RWPE2 (cell line): ENCODE measurements around the gene NANS.
"Not testable (repeated sequence)": the region's sequence is repeated elsewhere in the genome, so short reads cannot be mapped to it uniquely, and the experiment has no call there.

Source experiments
- ATAC-seq: fragments of 200-7000 bp; cut with Tn5 transposase; 3 replicates; pipeline ENCODE4 v1.9.1; 2021; ENCODE audit warnings: low read depth
- DNase-seq: peaks from one replicate; pipeline ENCODE4 v3.0.0-alpha.2; 2020; ENCODE audit warnings: low spot score
- H3K27ac ChIP-seq: fragments of 450-650 bp; 2 replicates; pipeline ENCODE4 v1.5.1; 2017; ENCODE audit warnings: mild to moderate bottlenecking; ENCODE audit not compliant: poor library complexity, severe bottlenecking
- H3K27me3 ChIP-seq: fragments of 250-450 bp; sonication (Bioruptor Pico); 2 replicates; pipeline ENCODE4 v1.5.1; 2021; ENCODE audit warnings: mild to moderate bottlenecking, moderate library complexity; ENCODE audit not compliant: insufficient read depth, poor library complexity, severe bottlenecking
- H3K36me3 ChIP-seq: fragments of 250-450 bp; sonication (Bioruptor Pico); 2 replicates; pipeline ENCODE4 v1.5.1; 2020; ENCODE audit warnings: low read depth, mild to moderate bottlenecking, moderate library complexity
- H3K4me1 ChIP-seq: fragments of 250-450 bp; sonication (Bioruptor Pico); 2 replicates; pipeline ENCODE4 v1.5.1; 2021; ENCODE audit warnings: mild to moderate bottlenecking, moderate library complexity; ENCODE audit not compliant: insufficient read depth, poor library complexity, severe bottlenecking
- H3K4me3 ChIP-seq: fragments of 250-450 bp; sonication (Bioruptor Pico); 2 replicates; pipeline ENCODE4 v1.5.1; 2021; ENCODE audit warnings: mild to moderate bottlenecking, moderate library complexity; ENCODE audit not compliant: severe bottlenecking
- H3K9me3 ChIP-seq: fragments of 250-450 bp; sonication (Bioruptor Pico); 2 replicates; pipeline ENCODE4 v1.5.1; 2021; ENCODE audit warnings: mild to moderate bottlenecking, moderate library complexity; ENCODE audit not compliant: severe bottlenecking
- TF ChIP-seq, protein P1 (sequence below): fragments of 450-650 bp; IDR thresholded peaks from one replicate; pipeline ENCODE4 v1.5.1; 2017; ENCODE audit warnings: mild to moderate bottlenecking, moderate library complexity; ENCODE audit not compliant: poor library complexity, severe bottlenecking

Gene NANS

GRCh38 chr9:98084396-98084795 lies 27.9 kb downstream of the NANS start:
- DNase-seq (no peak), ATAC-seq (no peak)
- peaks cover 11% of the 10 kb centered on the region for H3K4me1 ChIP-seq
- peaks cover 60% of the 10 kb centered on the region for H3K36me3 ChIP-seq
- H3K27ac ChIP-seq: no peak overlapping the region
- H3K4me3 ChIP-seq: no peak overlapping the region
- H3K9me3 ChIP-seq: no peaks in the 10 kb centered on the region
- TF ChIP-seq, protein P1, sequence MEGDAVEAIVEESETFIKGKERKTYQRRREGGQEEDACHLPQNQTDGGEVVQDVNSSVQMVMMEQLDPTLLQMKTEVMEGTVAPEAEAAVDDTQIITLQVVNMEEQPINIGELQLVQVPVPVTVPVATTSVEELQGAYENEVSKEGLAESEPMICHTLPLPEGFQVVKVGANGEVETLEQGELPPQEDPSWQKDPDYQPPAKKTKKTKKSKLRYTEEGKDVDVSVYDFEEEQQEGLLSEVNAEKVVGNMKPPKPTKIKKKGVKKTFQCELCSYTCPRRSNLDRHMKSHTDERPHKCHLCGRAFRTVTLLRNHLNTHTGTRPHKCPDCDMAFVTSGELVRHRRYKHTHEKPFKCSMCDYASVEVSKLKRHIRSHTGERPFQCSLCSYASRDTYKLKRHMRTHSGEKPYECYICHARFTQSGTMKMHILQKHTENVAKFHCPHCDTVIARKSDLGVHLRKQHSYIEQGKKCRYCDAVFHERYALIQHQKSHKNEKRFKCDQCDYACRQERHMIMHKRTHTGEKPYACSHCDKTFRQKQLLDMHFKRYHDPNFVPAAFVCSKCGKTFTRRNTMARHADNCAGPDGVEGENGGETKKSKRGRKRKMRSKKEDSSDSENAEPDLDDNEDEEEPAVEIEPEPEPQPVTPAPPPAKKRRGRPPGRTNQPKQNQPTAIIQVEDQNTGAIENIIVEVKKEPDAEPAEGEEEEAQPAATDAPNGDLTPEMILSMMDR: no peak
- no peaks in the 10 kb centered on the region for H3K27me3 ChIP-seq

DNA sequence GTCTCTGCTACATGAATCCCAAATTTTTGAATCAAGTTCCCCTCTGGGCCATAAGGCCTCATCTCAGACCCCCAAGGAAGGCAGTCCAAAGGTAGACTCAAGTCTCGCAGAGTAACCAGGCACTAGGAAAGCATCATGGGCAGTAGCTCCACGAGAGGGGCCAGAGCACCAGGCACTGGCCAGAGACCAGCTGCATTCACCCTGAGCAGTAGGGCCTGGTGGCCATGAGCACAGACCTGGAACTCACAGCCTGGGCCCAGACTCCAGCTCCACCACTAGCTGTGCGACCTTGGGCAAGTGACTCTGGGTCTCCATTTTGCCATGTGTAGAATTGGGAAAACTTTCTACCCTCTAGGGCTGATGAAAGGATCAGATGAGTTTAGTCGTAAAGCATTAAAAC lies 28.5 kb downstream of the NANS start:
- Histone ChIP-seq H3K4me3 (no peak overlapping the region), H3K27ac (no peak overlapping the region), H3K36me3 (peaks cover 53% of the 10 kb centered on the region), H3K27me3 (no peaks in the 10 kb centered on the region), H3K9me3 (no peaks in the 10 kb centered on the region), H3K4me1 (peaks cover 11% of the 10 kb centered on the region)
- TF ChIP-seq, protein P1: no peak
- ATAC-seq: no peak
- DNase-seq: no peak

GRCh38 chr9:98085944-98086343 lies 29.4 kb downstream of the NANS start:
- TF ChIP-seq, protein P1: no peak
- Histone ChIP-seq H3K27me3 (no peaks in the 10 kb centered on the region), H3K27ac (no peak overlapping the region), H3K36me3 (peaks cover 45% of the 10 kb centered on the region), H3K4me1 (peaks cover 11% of the 10 kb centered on the region), H3K4me3 (no peak overlapping the region), H3K9me3 (no peaks in the 10 kb centered on the region)
- ATAC-seq (no peak), DNase-seq (no peak)

DNA sequence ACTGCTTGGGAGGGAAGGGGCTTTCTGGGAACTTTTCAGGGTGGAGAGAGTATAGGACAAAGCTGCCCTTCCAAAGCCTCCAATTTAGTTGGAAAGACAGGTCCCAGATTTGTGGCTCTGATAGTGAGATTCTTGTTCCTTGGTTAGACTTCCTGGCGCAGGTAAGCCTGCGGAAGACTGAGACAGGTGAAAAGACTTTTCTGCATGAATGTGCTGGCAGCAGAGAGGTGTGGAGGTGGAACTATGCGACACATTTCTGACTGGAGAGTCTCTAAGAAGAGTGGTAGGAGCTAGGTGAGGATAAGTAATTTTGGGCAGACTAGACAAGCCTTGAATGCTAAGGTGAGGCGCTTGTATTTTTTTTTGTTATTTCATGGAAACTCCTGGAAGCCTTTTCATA lies 29.9 kb downstream of the NANS start:
- ATAC-seq: no peak
- no peaks in the 10 kb centered on the region for H3K9me3 ChIP-seq
- H3K4me1 ChIP-seq: peaks cover 6% of the 10 kb centered on the region
- H3K27ac ChIP-seq: no peak overlapping the region
- H3K27me3 ChIP-seq: no peaks in the 10 kb centered on the region
- peaks cover 45% of the 10 kb centered on the region for H3K36me3 ChIP-seq
- TF ChIP-seq, protein P1: no peak
- DNase-seq: no peak
- H3K4me3 ChIP-seq: no peak overlapping the region

DNA sequence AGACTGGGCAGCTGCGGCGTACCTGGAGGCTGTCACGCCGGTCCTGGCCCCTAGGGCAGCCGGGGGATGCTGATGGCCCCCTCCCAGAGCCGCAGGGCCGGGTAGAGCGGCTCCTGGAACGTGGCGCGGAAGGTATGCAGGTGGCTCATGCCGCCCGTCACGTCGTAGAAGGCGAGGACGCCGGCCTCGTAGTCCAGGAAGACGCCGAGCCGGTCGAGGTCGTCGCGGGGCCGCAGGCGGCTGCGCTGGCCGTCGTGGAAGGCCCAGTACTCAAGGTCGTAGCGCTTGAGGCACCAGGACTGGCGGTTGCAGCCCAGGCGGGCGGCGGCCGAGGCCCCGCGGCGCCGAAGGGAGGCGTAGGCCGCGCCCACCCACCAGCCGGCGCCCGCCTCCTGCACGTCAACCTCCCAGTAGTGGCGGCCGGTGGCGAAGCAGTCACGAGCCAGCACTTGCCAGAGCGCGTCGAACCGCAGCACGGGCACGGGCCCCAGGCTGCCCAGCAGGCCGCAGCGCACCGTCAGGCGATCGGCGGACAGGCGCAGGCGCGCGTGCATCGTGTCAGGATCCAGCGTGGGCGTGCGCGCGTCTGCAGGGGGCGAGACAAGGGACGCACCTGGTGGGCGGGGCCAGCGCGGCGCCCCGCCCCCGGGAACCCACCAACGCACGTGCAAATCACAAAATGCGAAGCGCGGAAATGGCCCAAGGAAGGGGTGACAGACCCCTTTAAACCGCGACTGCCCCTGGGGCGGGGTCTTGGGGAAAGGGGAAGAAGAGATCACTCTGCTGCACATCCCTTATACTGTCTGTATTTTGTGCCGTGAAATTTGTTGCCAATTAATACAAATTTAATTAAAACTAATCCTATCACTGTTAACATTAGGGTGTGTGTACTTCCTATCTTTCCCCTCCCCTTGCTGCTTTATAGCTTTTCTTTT lies 31.2 kb downstream of the NANS start:
- Histone ChIP-seq H3K9me3 (no peaks in the 10 kb centered on the region), H3K27ac (no peak overlapping the region), H3K4me1 (no peaks in the 10 kb centered on the region), H3K27me3 (no peaks in the 10 kb centered on the region), H3K4me3 (no peak overlapping the region), H3K36me3 (peaks cover 38% of the 10 kb centered on the region)
- ATAC-seq: peak; percentile 26; the same call in 1 of the 3 replicates
- TF ChIP-seq, protein P1: no peak
- DNase-seq: no peak

DNA sequence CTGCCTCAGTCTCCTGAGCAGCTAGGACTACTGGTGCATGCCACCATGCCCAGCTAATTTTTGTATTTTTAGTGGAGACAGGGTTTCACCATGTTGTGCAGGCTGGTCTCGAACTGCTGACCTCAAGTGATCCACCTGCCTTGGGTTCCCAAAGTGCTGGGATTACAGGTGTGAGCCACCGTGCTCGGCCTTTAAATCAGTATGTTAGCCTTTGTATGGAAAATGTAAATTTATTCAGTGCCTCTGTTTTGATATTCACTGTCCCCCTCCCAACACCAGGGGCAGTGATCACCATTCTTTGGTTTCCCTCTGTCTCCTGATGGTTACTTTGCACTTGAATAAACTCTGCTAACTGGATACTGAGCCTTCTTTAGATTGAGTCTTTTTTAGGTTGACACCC lies 34.1 kb downstream of the NANS start:
- DNase-seq, H3K4me1 ChIP-seq, ATAC-seq, H3K4me3 ChIP-seq, H3K9me3 ChIP-seq, H3K27ac ChIP-seq, H3K27me3 ChIP-seq: not testable (repeated sequence)
- H3K36me3 ChIP-seq: peaks cover 22% of the 10 kb centered on the region
